Peyer's patch (tissue), 4 donors: Measurements from ENCODE around the gene KRTAP13-1. TPM values are rescaled to one million over a fixed set of nuclear protein-coding genes. Genes with fewer than 3 reads are reported as not detected.

Experiments used
- DNase-seq, 3 donors: peaks; one replicate each; pipeline ENCODE4 v3.0.0-alpha.2; 2017 to 2019
- H3K27ac ChIP-seq, 4 donors: fragments of 200-600 bp; sonication (generic); one replicate each; pipeline ENCODE4 v1.5.1; 2016 to 2019
- H3K27me3 ChIP-seq, 2 donors: fragments of 200-600 bp; sonication (generic); one replicate each; pipeline ENCODE4 v1.5.1; 2019
- H3K36me3 ChIP-seq, 3 donors: fragments of 200-600 bp; sonication (generic); one replicate each; pipeline ENCODE4 v1.5.1; 2016 to 2019
- H3K4me1 ChIP-seq, 4 donors: fragments of 200-600 bp; sonication (generic); one replicate each; pipeline ENCODE4 v1.5.1; 2016 to 2019
- H3K4me3 ChIP-seq, 4 donors: fragments of 200-600 bp; sonication (generic); 1 replicate in 3 of 4; 2 replicates in 1 of 4; pipeline ENCODE4 v1.5.1; 2016 to 2019; ENCODE audit warnings: mild to moderate bottlenecking in 1 of 4
- H3K9me3 ChIP-seq, 4 donors: fragments of 200-600 bp; sonication (generic); one replicate each; pipeline ENCODE4 v1.5.1; 2016 to 2019; ENCODE audit warnings: mild to moderate bottlenecking in 1 of 4
- POLR2A ChIP-seq, 2 donors: fragments of 450-650 bp; IDR thresholded peaks; one replicate each; pipeline ENCODE4 v1.5.1; 2017; ENCODE audit warnings: antibody characterized with exemption in 2 of 2, mild to moderate bottlenecking in 2 of 2, moderate library complexity in 2 of 2
- total RNA-seq, 4 donors: library from RNA; depleted of rRNA; stranded (reverse); fragments of >200 nt; gene quantifications; one replicate each; pipeline ENCODE4 v1.1.0, GENCODE V29; 2016
- TF ChIP-seq, protein P1 (sequence below), 6 experiments: fragments of 450-650 bp in 4 of 6; fragments of 200-600 bp in 2 of 6; sonication (generic) in 1 of 6; IDR thresholded peaks; one replicate each; pipeline ENCODE4 v1.5.1; 2017 to 2019; ENCODE audit warnings: antibody characterized with exemption in 6 of 6, mild to moderate bottlenecking in 3 of 6, moderate library complexity in 1 of 6

KRTAP13-1 gene
- total RNA-seq, 4 donors from 2014 or later, result not detected

DNA sequence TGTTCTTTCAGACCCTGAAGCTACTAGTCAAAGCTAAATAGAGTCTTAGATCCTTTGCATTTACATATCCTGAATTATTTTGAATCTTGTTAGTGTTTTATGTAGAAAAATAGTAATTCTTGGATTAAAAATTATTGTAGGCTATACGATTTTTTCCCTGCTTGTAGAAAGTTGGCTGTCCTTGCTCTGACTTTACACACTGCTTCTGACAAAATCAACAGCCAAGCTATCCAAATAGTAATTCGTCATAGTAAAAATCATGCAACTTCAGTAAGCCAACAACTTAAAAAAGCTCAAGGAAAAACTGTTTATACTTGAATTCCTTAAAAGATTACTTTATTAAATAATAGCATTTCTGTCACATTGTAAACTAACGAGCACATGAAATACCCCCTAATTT lies 39.9 kb upstream of the KRTAP13-1 start:
- H3K27ac ChIP-seq, result no peak overlapping the region
- H3K36me3 ChIP-seq, result no peaks in the 10 kb centered on the region
- H3K4me3 ChIP-seq, result no peak overlapping the region
- H3K27me3 ChIP-seq, result no peaks in the 10 kb centered on the region
- no peak for DNase-seq
- no peaks in the 10 kb centered on the region for H3K4me1 ChIP-seq
- TF ChIP-seq POLR2A (IDR thresholded peaks at IDR 0.05), result no peak
- TF ChIP-seq, protein P1, sequence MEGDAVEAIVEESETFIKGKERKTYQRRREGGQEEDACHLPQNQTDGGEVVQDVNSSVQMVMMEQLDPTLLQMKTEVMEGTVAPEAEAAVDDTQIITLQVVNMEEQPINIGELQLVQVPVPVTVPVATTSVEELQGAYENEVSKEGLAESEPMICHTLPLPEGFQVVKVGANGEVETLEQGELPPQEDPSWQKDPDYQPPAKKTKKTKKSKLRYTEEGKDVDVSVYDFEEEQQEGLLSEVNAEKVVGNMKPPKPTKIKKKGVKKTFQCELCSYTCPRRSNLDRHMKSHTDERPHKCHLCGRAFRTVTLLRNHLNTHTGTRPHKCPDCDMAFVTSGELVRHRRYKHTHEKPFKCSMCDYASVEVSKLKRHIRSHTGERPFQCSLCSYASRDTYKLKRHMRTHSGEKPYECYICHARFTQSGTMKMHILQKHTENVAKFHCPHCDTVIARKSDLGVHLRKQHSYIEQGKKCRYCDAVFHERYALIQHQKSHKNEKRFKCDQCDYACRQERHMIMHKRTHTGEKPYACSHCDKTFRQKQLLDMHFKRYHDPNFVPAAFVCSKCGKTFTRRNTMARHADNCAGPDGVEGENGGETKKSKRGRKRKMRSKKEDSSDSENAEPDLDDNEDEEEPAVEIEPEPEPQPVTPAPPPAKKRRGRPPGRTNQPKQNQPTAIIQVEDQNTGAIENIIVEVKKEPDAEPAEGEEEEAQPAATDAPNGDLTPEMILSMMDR (IDR thresholded peaks at IDR 0.05), result no peak
- no peaks in the 10 kb centered on the region for H3K9me3 ChIP-seq

DNA sequence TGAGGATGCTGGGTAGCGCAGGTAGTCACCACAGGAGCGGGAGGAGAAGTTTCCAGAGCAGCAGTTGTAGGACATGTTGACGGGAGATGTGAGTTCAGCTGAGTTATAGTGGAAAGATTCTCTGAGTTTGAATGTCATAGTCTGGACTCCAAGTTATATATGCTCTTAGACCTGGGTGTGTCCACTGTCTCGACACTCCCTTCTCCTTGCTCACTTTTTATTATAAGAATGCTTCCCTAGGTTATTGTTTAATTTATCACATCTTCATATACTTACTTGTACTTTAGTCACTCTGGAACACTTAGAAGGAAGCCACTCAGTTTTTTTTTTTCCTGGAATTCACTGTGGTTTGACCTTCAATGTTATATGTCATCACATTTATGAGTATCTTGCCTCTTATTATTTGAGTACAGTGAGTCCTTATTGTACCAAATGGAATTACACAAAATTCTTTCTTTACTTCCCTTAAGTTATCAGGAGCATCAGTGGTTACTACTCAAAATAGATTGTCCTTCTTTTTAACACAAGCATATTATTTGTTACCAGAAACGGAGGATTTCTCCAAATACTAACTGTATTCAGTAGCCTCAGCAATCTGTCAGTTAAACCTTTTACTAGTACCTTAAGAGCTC lies 23.6 kb upstream of the KRTAP13-1 start, which contains the start of gene KRTAP13-2:
Gene KRTAP13-2, minus strand, starts transcription at position 133 of the 632 bp plus-strand sequence. Its CDS starts 58 bp downstream, at position 75.
- DNase-seq, result no peak
- peak within 1 kb of the TSS in 1 of 4 donors; percentile 20 for H3K27ac ChIP-seq

DNA sequence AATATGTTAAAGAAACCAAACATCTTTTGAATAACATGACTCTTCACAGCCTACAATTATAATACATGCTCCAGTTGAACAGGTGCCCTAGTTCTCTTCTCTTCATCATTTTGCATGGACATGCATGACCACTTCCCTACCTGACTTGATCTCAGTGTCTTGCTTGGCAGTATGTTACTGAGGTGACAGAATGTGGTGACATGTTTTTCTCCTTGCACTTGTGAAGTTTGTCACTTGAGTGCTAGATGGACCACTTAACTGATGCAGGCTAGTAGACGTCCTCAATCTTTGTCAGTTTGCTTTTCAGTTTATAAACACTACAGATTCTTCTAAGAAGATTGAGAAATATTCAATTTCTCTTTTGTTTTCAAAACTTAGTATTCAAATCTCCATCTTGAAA lies 13.6 kb upstream of the KRTAP13-1 start:
- H3K27ac ChIP-seq, result no peak overlapping the region
- no peaks in the 10 kb centered on the region for H3K4me1 ChIP-seq
- no peak for DNase-seq
- H3K4me3 ChIP-seq, result no peak overlapping the region
- H3K36me3 ChIP-seq, result no peaks in the 10 kb centered on the region
- no peaks in the 10 kb centered on the region for H3K27me3 ChIP-seq
- no peaks in the 10 kb centered on the region for H3K9me3 ChIP-seq
- TF ChIP-seq POLR2A (IDR thresholded peaks at IDR 0.05), result no peak
- TF ChIP-seq, protein P1 (IDR thresholded peaks at IDR 0.05), result no peak

More for the DNA sequence above, 23.6 kb upstream of the KRTAP13-1 start, which contains the start of gene KRTAP13-2:
- Histone ChIP-seq H3K36me3 (no peaks in the 10 kb centered on the region), H3K27me3 (no peaks in the 10 kb centered on the region), H3K4me3 (no peak within 1 kb of the TSS), H3K4me1 (no peaks in the 10 kb centered on the region), H3K9me3 (no peaks in the 10 kb centered on the region)
- TF ChIP-seq, protein P1 (IDR thresholded peaks at IDR 0.05), result no peak
- no peak for TF ChIP-seq POLR2A (IDR thresholded peaks at IDR 0.05)

DNA sequence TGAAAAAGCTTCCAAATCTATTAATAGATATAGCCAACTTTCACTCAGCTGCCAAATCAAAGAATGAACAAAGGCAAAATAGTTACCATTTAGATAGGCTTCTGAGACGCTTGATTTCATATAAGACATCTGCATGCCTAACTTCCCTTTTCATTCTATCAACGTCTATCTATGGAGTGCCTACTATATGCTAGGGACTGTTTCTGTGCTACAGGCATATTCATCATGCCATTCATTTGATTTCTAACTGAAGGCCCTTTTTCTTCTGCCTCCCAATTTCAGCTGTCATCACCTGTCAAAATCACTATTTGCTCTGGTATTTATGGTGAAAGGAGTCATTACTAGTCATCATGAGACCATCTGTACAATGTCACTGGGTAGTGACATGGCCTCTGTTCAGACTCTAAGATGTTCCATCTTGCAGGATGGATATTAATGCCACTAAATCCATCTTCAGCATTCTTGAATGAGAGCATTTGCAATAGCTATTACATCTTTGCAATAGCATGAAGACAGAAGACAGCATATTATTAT lies 4.3 kb upstream of the KRTAP13-1 start:
- no peaks in the 10 kb centered on the region for H3K27me3 ChIP-seq
- DNase-seq, result no peak
- H3K4me3 ChIP-seq, result no peak overlapping the region
- H3K27ac ChIP-seq, result no peak overlapping the region
- H3K4me1 ChIP-seq, result no peaks in the 10 kb centered on the region
- no peaks in the 10 kb centered on the region for H3K9me3 ChIP-seq
- TF ChIP-seq, protein P1 (IDR thresholded peaks at IDR 0.05), result no peak
- TF ChIP-seq POLR2A (IDR thresholded peaks at IDR 0.05), result no peak
- no peaks in the 10 kb centered on the region for H3K36me3 ChIP-seq

DNA sequence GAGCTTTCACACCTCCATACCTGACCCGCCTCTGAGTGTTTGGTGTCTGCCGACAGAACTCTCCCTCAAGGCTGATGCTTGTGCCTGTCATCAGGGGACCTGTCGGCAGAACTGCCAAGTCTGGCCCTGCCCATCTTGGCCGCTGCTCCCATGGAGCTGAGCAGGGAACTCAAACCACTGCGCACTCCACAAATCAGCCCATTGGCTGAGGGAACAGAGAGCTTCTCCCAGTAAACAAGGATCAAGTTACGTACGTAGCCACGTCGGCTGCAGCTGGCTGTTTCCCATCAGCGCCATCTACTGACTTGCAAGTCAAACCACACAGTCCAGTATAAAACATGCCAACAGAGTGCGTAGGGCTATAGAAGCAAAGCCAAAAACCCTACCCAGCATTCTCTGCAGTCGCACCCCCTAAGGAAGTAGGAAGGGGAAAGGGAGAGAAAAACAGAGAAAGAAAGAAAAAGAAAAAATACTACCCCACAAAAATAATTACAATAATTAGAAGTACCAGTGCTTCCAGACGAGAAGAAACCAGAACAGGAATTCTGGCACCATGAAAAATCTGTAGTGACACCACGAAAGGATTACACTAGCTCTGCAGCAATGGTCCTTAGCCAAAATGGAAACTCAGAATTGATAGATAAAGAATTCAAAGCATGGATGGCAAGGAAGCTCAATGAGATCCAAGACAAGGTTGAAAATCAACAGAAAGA lies 13.1 kb downstream of the KRTAP13-1 start:
- Histone ChIP-seq H3K36me3 (no peaks in the 10 kb centered on the region), H3K9me3 (no peaks in the 10 kb centered on the region), H3K27ac (no peak overlapping the region), H3K27me3 (no peaks in the 10 kb centered on the region), H3K4me3 (no peak overlapping the region), H3K4me1 (no peaks in the 10 kb centered on the region)
- TF ChIP-seq, protein P1 (IDR thresholded peaks at IDR 0.05), result peak in 2 of 6 experiments; percentile 17 to 53
- TF ChIP-seq POLR2A (IDR thresholded peaks at IDR 0.05), result no peak
- DNase-seq, result peak in 1 of 3 donors; percentile 52
